HG03432 (cell line): ENCODE results near the gene MKNK1.

Experiments used
- ATAC-seq: cut with Tn5 transposase; IDR thresholded peaks from one replicate; pipeline ENCODE4 v1.9.1; 2021; ENCODE audit warnings: mild to moderate bottlenecking, moderate library complexity; ENCODE audit not compliant: unreplicated experiment

MKNK1 gene

DNA sequence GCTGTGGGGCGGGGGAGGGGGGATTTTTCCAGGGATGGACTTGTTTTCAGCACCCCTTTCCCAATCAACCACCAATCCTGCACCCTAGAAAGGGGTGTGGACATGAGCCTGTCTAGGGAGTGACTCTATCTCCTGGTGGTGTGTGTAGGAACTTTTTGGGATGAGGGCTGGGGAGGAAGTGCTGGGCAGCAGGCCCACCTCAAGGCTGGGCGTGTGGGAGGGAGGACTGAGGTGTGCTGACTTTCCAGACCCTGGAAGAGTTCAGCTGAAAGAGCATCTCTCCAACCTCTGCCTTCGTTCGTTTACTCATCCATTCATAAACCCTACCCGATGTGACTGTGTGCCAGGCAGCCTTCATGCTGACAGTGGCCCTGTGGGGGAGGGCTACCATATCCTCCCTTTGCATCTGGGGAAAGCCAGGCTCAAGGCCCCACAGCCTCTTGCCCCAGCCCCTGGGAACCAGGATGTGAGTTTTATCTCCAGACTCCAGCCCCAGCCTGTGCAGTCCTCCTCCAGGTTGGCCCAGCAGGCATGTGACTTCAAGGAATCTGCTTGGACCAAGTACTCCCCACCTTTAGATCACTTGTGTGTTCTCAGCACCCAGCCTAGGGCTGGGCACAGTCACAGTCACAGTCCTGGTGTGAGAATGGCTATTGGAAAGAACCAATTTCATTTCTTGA, 59.4 kb downstream of the MKNK1 start:
- ATAC-seq = no peak

DNA sequence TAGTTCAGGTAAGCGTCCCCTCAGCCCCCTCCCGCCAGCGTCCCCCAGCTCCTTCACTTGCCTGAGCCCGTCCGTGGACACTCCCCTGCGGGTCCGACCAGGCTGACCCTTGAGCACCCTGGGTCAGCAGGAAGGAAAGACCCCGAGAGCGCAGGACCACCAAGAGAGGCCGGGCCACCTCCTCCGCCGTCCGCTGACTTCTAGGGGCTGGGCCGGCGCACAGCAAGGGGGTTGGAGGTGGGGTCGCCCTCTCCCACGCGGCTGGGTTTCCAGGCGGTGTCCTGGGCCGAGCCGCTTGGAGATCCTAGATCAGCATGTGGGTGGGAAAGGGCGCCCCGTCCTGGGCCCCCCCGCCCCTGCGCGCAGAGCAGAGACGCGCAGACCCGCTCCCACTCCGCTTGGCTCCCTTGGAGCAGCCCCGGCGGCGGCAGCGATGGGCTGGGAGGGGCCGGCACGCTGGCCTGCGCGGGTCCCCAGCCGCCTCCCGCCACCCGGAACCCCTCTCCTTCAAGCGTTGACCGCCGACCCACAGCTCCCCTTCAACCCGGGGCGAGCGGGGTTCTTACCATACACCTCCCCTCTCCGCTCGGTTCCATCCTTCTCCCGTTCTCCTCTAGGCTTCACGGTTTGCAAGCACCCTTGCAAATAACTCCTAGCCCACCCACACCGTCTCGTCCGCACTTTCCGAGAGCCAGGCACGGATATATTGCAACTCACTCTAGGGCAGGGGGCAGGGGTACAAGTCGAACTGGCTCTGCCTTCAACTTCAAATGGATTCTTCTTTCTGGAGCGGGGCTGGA, 60.1 kb downstream of the MKNK1 start:
- no peak for ATAC-seq

- no peak for ATAC-seq
Measured at GRCh38 chr1:46543382-46543760, 60.7 kb downstream of the MKNK1 start.

DNA sequence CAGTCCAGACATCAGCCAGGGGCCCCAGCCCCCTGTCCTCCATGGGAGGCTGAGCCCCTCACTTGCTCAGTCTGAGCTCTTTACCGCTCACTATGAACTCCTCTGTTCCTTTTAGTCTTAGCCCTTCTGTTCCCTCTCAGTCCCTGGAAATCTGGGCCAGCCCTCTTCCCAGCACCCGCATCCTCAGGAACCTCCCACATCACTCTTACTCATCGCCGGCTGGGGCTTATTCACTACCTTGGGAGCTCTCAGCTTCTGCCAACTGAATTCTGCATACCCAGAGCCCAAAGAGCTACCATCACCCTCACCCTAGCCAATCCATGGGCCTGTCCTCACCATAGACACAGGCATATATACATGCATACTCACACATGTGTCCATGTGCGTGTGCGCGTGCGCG, 64.1 kb downstream of the MKNK1 start:
- no peak for ATAC-seq

DNA sequence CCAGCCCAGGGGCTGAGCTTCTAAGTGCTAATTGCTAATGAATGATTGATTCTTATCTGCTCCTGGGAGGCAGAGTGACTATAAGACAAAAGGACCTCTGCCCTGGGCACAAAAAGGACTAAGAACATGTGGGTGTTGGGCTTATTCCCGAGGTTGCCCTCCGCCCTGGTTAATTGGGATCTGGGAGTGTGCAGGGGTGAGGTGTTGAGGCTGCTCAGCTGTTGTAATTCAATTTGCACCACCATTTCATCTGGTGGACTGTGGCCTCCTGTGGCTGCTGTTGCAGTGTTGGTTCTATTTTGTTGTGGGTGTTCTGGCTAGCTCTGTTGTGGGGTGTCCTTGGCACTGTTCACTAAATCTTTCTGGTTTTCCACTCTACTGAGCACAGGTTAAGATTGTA, 65.9 kb downstream of the MKNK1 start:
- no peak for ATAC-seq

DNA sequence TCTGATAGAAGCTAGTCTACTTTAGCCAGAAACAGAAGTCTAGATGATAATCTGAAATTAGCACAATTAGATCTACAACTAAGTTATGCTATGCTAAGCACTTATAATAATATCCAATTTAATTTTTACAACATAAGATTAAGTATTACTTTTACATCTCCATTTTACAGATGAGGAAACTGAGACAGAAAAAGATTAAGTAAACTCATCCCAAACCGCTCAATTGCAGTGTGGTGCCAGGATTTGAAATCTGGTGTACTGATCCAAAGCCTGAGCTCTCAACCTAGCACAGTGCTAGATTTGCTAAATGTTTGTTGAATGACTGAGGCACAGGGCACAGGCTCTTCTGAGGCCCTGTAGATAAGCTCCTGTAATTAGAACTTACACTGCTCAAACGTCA, 66.4 kb downstream of the MKNK1 start:
- no peak for ATAC-seq

- no peak for ATAC-seq
Measured at GRCh38 chr1:46536527-46536926, 67.5 kb downstream of the MKNK1 start.

DNA sequence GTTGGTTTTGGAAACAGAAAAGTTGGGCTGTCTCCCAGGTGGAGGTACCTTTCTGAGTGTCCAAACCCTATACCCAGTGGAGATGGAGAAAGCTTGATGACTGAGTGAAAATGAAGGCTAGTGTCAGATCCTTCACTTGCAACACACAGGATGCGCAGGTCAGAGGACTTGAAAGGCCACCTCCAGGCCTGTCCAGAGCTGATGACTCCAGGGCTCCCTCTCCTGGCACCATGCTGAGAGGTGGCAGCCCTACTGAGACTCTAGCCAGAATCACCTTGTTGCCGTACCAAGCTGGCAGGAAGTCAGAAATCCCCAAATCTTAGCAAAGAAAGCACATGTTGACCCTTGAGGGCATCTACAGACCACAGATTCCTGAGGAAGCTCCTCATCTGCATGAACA, 69.0 kb downstream of the MKNK1 start:
- ATAC-seq = no peak

DNA sequence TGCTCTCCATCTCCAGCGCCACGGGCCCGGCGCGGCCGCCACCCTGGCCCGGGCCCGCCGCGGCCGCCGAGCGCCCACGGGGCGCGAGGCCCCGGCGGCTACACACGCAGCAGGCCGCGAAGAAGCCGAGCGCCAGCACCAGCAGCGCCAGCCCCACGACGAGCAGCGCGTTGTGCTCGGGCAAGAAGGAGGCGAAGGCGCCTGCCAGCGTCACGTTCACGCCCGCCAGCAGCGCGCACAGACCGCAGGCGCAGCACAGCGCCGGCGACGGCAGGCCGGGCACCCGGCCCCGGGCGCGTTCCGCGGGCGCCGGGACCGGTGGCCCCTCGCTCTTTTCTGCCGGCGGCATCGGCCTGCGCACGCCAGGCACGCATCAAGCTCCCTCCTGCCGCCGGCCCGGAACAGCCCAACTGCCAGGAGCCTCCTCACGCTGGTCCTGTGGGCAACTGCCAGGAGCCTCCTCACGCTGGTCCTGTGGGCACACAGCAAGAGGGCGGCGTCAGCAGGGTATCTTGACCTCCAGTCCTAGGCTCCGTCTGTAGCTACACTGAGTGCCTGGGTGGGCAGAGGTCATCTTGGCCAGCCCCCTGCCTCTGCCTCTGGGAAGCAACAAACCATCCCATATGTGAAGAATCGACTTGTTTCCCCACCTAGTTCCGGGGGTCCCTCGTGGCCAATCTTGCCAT, 70.7 kb downstream of the MKNK1 start:
- no peak for ATAC-seq

DNA sequence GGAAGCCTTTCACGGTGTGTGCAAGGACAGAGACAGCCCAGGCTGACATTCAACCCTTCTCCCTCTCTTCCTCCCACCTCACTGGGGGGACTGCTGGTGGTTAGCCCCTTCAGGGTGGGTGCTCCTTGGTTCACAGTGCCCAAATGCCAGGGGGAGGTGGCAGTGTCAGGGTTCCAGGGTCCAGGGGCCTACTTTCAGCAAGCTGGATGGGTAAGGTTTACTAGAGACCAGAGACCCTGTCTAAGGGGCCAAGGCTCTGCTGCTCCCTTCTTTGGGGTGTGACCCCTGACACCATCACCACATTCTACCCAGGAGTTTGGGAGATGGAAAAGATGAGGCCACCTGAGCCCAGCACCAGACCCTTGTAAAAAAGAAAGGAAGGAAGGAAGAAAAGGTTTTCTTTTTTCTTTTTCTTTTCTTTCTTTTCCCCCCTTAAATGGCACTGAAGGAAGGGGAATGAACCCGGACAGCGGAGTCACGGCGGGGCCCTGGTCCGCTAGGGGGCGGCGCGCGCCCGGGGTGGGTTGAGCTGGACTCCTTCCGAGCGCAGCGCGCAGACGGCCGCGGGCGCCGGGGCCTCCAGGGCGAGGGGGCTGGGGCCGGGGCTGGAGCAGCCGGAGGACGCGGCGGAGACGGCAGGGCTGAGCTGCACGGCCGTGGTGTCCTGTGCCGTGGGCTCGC, 71.4 kb downstream of the MKNK1 start:
- ATAC-seq = no peak

GRCh38 chr1:46532095-46532494, 72.0 kb downstream of the MKNK1 start:
- ATAC-seq = no peak

- no peak for ATAC-seq
Measured at GRCh38 chr1:46530791-46531409, 73.2 kb downstream of the MKNK1 start.

DNA sequence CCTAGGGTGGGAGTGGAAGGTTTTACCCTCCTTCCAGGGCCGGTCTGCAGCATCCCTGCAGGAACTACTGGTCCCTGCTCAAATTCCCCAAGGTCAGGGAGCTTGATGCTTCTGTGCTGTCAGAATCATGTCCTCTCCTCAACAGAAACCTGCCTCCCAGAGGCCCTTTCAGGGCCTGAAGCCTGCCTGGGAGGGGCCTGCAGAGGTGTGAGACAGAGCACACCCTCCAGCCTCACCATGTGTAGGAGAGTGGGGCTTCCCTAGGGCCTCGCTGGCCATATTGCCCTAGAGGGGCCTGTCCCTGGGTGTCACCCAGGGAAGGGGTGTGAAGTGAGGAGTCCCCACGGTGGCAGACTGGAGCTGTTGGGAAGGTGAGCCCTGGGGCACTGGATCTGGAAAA, 73.8 kb downstream of the MKNK1 start:
- no peak for ATAC-seq

GRCh38 chr1:46529031-46529630, 74.9 kb downstream of the MKNK1 start:
- no peak for ATAC-seq

- no peak for ATAC-seq
Measured at GRCh38 chr1:46528297-46528955, 75.6 kb downstream of the MKNK1 start.

GRCh38 chr1:46527474-46528296, 76.4 kb downstream of the MKNK1 start:
- peak; percentile 58 for ATAC-seq

DNA sequence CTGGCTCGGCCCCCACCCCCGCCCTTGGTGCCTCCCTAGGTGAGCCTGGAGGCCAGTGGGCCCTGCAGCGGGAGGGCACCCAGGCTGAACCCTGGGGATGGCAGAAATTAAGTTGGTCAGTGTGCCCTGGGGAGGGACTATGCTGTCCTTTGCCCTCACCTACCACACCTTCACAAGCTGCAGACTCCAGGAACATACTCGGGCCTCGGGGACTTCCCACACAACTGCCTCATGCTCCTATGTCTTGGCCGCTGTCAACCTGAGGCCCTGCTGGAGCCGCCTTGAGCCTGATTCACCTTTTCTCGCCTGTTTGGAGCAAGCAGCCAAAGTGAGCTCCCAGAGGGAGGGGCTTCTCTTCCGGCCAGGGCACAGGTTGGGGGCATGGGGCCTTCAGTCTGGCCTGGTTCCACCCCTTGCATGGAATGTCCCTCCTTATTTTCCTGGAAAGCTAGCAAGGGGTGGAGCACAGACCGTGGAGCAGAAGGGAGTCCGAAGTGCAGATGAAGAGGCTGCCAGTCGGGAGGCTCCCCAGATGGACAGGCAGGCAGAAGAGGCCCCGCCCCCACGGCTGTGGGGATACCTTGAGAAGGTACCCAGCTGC, 77.3 kb downstream of the MKNK1 start:
- ATAC-seq = no peak

DNA sequence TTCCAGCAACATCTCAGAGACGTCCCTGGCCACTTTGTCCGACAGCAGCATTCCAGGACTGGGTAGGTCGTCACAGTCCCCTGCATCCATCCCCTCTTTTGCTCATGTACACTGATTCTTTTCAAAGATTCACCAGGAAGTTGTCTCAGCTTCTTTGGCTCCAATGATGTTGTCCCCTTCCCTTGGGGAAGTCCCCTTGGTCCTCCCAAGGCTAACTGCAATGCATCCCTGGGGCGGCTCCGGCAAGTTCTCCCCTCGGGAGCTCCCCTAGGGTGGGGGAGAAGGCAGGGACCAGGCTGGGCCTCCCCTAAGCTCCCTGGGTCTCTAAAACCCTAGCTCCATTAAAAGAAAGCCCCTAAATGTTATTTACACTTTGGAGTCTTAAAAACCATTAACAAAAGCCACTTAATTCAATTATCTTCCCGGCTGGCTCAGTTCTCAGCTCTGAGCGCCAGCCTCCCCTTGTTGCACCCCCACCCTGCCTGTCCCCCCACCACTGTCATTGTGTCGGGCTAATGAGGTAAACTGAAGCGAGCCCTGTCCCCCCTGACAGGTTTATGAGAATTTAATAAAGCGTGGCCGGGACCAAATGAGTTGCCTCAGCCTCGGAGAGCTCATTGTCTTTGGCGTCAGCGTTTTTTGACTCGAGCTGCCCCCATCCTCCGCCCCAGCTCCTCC, 77.9 kb downstream of the MKNK1 start:
- no peak for ATAC-seq
